Measurements from ENCODE around the gene RUFY1.

Gene RUFY1

DNA sequence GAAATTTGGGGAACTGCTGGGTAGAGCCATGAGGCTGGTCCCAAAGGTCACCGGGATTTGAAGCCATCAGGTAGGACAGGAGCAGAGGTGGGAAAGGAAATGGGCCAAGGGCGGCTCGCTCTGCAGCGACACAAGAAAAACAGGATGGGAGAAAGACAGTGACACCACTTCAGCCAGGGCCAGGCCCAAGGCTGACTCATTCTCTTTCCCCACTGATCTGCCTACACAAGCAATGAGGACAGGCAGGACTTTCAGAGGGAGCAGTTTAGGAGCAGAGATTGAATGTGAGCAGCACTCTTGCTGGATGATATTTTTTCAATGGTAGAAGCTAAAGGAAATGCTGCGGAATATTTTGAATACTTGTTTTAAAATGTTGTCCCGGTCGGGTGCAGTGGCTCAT, 3.5 kb downstream of the RUFY1 start:
- TF ChIP-seq, protein P1, sequence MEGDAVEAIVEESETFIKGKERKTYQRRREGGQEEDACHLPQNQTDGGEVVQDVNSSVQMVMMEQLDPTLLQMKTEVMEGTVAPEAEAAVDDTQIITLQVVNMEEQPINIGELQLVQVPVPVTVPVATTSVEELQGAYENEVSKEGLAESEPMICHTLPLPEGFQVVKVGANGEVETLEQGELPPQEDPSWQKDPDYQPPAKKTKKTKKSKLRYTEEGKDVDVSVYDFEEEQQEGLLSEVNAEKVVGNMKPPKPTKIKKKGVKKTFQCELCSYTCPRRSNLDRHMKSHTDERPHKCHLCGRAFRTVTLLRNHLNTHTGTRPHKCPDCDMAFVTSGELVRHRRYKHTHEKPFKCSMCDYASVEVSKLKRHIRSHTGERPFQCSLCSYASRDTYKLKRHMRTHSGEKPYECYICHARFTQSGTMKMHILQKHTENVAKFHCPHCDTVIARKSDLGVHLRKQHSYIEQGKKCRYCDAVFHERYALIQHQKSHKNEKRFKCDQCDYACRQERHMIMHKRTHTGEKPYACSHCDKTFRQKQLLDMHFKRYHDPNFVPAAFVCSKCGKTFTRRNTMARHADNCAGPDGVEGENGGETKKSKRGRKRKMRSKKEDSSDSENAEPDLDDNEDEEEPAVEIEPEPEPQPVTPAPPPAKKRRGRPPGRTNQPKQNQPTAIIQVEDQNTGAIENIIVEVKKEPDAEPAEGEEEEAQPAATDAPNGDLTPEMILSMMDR (conservative IDR thresholded peaks at IDR 0.05), result no peak
- H3K27ac ChIP-seq, result no peak overlapping the region

- no peak overlapping the region for H3K27ac ChIP-seq
- TF ChIP-seq, protein P1 (conservative IDR thresholded peaks at IDR 0.05), result no peak
Observed at GRCh38 chr5:179554981-179555380, 4.6 kb downstream of the RUFY1 start.

GRCh38 chr5:179558261-179558799, 8.0 kb downstream of the RUFY1 start:
- H3K27ac ChIP-seq, result peak overlapping the region; percentile 97

- TF ChIP-seq, protein P1 (conservative IDR thresholded peaks at IDR 0.05), result no peak
- peak overlapping the region; percentile 97 for H3K27ac ChIP-seq
Observed at GRCh38 chr5:179558932-179559283, 8.6 kb downstream of the RUFY1 start.

- H3K27ac ChIP-seq, result peak overlapping the region; percentile 97
- TF ChIP-seq, protein P1 (conservative IDR thresholded peaks at IDR 0.05), result no peak
Observed at GRCh38 chr5:179559284-179560252, 9.2 kb downstream of the RUFY1 start.

DNA sequence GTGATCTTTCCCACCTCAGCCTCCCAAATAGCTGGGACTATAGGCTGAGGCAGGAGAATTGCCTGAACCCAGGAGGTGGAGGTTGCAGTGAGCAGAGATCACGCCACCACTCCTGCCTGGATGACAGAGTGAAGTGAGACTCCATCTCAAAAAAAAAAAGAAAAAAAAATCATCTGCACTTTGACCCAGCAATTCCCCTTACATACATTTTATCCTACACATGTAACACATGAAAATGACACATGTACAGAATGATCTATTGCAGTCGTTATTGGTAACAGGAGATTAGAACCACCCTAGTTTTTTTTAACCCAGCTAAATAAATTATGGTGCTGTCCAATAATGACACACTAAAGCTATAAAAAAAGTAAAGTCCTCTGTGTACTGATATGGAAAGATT, 14.2 kb downstream of the RUFY1 start:
- TF ChIP-seq, protein P1 (conservative IDR thresholded peaks at IDR 0.05), result no peak

GRCh38 chr5:179568721-179569120, 18.4 kb downstream of the RUFY1 start:
- TF ChIP-seq, protein P1 (conservative IDR thresholded peaks at IDR 0.05), result no peak
- no peak overlapping the region for H3K27ac ChIP-seq

More for the DNA sequence above, 14.2 kb downstream of the RUFY1 start:
- H3K27ac ChIP-seq, result no peak overlapping the region

- no peak overlapping the region for H3K27ac ChIP-seq
- TF ChIP-seq, protein P1 (conservative IDR thresholded peaks at IDR 0.05), result no peak
Observed at GRCh38 chr5:179572386-179572785, 22.0 kb downstream of the RUFY1 start.
